HG03175 (cell line): Measurements from ENCODE around the gene MAPKAPK5.
A peak's percentile ranks its signal among the peaks of the same experiment; 100 is the strongest.
"Not testable (repeated sequence)": the region's sequence is repeated elsewhere in the genome, so short reads cannot be mapped to it uniquely, and the experiment has no call there.

ENCODE experiments used
- ATAC-seq: cut with Tn5 transposase; IDR thresholded peaks from one replicate; pipeline ENCODE4 v1.9.1; 2021; ENCODE audit warnings: mild to moderate bottlenecking, moderate library complexity; ENCODE audit not compliant: unreplicated experiment

The MAPKAPK5 gene, protein sequence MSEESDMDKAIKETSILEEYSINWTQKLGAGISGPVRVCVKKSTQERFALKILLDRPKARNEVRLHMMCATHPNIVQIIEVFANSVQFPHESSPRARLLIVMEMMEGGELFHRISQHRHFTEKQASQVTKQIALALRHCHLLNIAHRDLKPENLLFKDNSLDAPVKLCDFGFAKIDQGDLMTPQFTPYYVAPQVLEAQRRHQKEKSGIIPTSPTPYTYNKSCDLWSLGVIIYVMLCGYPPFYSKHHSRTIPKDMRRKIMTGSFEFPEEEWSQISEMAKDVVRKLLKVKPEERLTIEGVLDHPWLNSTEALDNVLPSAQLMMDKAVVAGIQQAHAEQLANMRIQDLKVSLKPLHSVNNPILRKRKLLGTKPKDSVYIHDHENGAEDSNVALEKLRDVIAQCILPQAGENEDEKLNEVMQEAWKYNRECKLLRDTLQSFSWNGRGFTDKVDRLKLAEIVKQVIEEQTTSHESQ

DNA sequence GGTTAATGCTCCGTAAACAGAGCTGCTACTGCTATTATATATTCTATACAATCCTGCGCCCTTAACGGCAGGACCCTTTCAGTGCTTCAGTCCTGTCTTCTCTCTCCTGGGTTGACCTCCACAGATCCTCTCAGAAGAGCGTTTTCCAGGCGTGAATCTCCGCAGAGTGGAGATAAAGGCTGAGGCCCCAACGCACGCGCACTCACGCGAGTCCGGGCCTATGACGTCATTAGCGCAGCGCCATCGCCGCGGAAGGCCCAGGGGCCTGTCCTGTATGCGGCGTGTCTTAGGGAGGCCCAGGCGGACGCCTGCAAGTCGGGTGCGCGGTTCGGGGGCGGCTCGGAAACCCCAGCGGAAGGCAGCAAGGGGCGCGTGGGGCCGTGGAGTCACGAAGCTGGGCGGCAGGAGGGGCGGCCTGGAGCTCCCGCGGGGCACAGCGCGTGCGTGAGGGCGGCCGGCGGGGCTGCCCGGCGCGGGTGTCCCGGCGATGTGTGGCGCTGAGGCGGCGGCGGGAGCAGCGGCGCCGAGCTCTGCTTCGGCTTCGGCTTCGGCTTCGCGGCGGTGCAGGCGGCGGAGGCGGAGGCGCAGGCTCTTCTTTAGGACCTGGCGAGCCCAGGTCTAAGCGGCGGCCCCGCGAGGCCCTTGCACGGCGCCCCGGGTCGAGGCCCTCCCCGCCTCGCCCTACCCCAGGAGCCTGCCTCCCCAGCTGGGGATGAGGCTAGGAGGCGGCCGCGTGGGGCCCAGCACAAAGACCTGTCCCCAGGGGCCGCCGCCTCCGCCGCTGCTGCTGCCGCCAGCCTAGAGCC, at the start of gene MAPKAPK5:
MAPKAPK5 (plus strand) TSS at position 479 of the 806 bp plus-strand sequence. CDS start 506 bp downstream, outside the sequence.
- ATAC-seq = peak; percentile 84

GRCh38 chr12:111792856-111793235, 49.2 kb upstream of the MAPKAPK5 start:
- no peak for ATAC-seq

DNA sequence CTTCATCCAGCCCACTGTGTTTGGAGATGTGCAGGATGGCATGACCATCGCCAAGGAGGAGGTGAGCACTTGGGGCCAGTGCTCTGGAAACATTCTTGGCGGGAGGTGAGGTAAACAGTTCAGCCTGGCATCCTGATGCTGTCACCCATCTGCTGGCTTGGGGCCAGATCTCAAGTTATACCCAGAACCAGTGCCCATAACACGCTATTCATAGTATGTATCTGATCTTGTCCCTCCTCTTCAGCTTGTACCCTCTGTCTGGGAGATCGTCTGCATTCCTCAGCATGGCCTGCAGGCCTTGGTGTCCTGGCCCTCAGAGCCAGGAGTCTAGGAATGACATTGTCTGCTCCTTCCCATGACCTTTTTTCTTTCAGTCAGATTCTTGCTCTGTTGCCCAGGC, 43.8 kb upstream of the MAPKAPK5 start:
- no peak for ATAC-seq

- no peak for ATAC-seq
These were observed 42.3 kb upstream of the MAPKAPK5 start for GRCh38 chr12:111799758-111800157.

DNA sequence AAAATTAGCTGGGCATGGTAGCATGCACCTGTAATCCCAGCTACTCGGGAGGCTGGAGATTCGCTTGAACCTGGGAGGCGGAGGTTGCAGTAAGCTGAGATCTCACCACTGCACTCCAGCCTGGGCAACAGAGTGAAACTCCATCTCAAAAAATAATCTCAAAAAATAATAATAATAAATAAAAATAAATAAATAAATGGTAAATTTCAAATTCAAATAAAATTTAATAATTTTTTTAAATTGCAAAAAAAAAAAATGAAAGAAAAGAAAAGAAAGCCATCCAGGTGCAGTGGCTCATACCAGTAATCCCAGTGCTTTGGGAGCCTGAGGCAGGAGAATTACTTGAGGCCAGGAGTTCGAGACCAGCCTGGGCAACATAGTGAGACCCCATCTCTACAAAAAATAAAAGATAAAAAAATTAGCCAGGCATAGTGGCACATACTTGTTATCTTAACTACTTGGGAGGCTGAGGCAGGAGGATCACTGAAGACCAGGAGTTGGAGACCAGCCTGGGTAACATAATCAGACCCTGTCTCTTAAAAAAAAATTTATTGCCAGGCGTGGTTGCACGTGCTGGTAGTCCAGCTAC, 38.9 kb upstream of the MAPKAPK5 start:
- no peak for ATAC-seq

GRCh38 chr12:111803851-111804250, 38.2 kb upstream of the MAPKAPK5 start:
- no peak for ATAC-seq

DNA sequence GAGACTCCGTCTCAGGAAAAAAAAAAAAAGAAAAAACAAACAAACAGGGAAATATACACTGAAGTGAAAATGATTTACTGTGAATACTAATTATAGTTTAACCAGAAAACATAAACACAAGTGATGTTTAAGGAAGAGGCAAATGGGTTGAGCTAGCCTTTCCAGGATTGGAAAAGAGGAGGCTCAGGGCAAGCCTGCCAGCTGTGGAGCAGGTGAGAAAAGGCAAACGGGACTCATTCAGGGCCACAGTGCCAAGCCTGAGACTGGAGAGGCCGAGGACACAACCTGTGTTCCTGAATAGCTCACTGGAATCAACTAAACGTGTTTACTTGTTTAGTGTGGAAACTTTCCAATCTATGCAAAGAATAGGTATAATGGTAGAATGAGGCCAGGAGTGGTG, 35.7 kb upstream of the MAPKAPK5 start:
- ATAC-seq = no peak

DNA sequence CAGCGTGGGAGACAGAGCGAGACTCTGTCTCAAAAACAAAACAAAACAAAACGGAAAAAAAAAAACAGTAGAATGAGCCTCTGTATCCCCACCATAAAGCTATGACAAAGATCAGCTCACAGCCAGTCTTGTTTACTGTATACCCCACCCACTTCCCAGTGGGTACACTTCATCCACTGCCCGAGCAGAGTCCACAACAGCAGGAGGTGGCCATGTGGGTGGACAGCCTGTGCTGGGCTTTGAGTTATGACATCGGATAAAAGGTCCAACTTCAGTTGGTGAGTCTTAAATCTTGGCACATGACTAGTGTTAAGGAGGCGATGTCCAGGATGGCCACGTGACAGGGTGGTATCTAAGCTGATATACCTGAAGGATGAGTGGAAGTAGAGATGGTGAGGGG, 34.8 kb upstream of the MAPKAPK5 start:
- ATAC-seq = no peak

- ATAC-seq = peak; percentile 71
These were observed 28.9 kb upstream of the MAPKAPK5 start for GRCh38 chr12:111812881-111813741.

GRCh38 chr12:111816065-111816615, 25.9 kb upstream of the MAPKAPK5 start:
- no peak for ATAC-seq

DNA sequence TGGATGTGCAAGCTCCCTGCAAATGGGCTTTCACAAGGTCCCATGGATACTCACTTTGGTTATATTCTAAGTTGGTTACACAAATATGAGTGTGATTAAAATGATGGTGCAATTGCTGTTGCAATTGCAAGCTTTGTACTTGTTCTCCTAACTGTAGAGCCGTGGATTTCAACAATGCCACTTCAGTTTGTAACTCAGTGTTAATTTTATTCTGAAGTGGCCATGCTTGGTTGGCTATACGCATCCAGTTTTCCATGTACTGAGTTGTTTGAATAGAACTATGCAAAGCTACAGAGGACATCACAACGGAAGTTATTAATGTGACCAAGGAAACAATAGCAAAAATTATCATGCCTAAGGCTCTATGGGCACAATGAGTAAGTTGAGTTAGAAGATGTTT, 25.1 kb upstream of the MAPKAPK5 start:
- not testable (repeated sequence) for ATAC-seq

GRCh38 chr12:111818340-111818739, 23.7 kb upstream of the MAPKAPK5 start:
- ATAC-seq = no peak

GRCh38 chr12:111819191-111820158, 22.6 kb upstream of the MAPKAPK5 start:
- no peak for ATAC-seq

DNA sequence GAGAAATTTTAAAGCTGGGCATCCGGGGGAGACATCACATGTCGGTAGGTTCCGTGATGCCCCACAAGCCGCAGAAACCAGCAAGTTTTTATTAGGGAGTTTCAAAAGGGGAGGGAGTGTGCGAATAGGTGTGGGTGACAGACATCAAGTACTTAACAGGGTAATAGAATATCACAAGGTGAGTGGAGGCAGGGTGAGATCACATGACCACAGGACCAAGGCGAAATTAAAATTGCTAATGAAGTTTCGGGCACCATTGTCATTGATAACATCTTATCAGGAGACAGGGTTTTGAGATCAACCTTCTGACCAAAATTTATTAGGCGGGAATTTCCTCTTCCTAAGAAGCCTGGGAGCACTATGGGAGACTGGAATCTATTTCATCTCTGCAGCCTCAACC, 21.2 kb upstream of the MAPKAPK5 start:
- not testable (repeated sequence) for ATAC-seq

DNA sequence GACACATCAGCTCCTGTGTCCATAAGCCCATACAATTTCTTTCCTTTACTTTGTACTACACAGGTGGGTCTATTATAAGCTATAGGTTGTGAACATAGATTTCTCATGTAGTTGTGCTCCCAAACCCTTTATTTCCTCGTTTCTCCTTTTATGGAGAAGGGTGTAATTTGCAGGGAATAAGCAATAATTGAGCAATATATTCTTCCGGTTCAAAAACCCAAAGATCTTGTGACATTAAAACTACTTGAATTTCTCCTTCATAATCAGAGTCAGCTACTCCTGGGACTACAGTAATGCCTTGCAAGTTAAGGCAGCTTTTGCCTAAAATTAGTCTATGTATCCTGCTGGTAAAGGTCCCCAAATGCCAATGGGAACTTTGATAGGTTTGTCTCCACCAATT, 19.1 kb upstream of the MAPKAPK5 start:
- ATAC-seq = no peak

- no peak for ATAC-seq
These were observed 18.1 kb upstream of the MAPKAPK5 start for GRCh38 chr12:111823891-111824290.

DNA sequence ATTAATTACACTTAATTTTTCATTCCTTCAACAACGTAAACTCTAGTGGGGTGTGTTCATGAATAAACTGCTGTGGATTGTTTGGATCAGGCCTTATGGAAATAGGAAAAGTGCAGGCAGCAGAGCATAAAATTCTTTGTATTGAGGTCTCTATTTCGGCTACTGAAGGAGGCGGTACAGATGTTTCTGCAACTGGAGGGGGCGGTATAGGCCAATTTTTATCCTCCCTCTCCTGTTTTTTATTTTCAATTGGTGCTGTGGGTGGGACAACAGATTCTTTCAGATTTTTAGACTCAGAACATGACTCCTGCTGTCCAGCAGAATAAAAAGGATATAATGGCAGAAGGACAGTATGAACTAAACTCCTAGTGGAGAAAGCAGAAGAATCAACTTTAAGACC, 17.7 kb upstream of the MAPKAPK5 start:
- ATAC-seq = not testable (repeated sequence)

DNA sequence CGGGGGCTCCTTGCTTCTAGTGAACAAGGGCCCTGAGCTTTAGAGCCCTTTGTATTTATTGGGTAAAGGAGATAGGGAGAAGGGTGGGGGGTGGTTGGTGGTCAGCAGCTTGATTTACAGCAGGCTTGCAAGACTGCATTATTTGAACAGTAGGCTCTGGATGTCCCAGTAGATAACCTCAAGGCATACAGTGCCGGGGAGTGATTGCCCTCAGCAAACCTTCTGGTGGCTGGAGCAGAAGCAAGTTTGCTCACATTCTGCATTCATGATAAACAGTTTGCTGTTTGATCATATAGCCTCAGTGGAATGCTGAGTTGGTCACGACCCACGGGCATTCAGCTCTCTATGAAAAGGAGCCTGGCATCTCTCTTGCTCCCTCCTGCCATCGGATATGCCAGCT, 16.5 kb upstream of the MAPKAPK5 start:
- ATAC-seq = no peak

- ATAC-seq = no peak
These were observed 15.7 kb upstream of the MAPKAPK5 start for GRCh38 chr12:111826316-111826715.
